Breast epithelium (tissue), 3 donors: ENCODE data around the gene MACROD2.

Experiments
- CTCF ChIP-seq, 3 donors: fragments of 450-650 bp; IDR thresholded peaks; one replicate each; pipeline ENCODE4 v1.5.1; 2016 to 2017; ENCODE audit warnings: antibody characterized with exemption in 3 of 3, mild to moderate bottlenecking in 3 of 3, moderate library complexity in 3 of 3
- POLR2AphosphoS5 ChIP-seq, 3 donors: sonication (generic); formaldehyde crosslinking; IDR thresholded peaks; one replicate each; pipeline ENCODE4 v1.6.1; 2017; ENCODE audit warnings: antibody characterized with exemption in 3 of 3

- TF ChIP-seq CTCF (IDR thresholded peaks at IDR 0.05) (no peak), POLR2AphosphoS5 (IDR thresholded peaks at IDR 0.05) (no peak)
Observed at GRCh38 chr20:16058268-16058667, 2063.0 kb downstream of the MACROD2 start.
